Heart left ventricle (tissue), 16 donors: Measurements from ENCODE around the gene CCDC201. TPM values are rescaled to one million over a fixed set of nuclear protein-coding genes. Genes with fewer than 3 reads are reported as not detected.

Experiments
- ATAC-seq, 4 donors: fragments of 200-7000 bp; cut with Tn5 transposase; one replicate each; pipeline ENCODE4 v1.9.1; 2020 to 2022; ENCODE audit warnings: moderate library complexity in 4 of 4, mild to moderate bottlenecking in 3 of 4, moderate number of reproducible peaks in 1 of 4
- DNase-seq, 5 donors: peaks; one replicate each; pipeline ENCODE4 v3.0.0-alpha.2; 2020
- H3K27ac ChIP-seq, 12 donors: fragments of 200-600 bp; sonication (generic) in 4 of 12; one replicate each; pipeline versions ENCODE4 v1.5.0 to v1.8.0; 2016 to 2022; ENCODE audit warnings: mild to moderate bottlenecking in 2 of 12
- H3K27me3 ChIP-seq, 9 donors: fragments of 200-600 bp; sonication (generic) in 2 of 9; one replicate each; pipeline versions ENCODE4 v1.5.1 to v1.8.0; 2016 to 2022; ENCODE audit warnings: mild to moderate bottlenecking in 3 of 9
- H3K36me3 ChIP-seq, 9 donors: fragments of 200-600 bp; sonication (generic) in 2 of 9; one replicate each; pipeline versions ENCODE4 v1.5.0 to v1.8.0; 2018 to 2022; ENCODE audit warnings: mild to moderate bottlenecking in 2 of 9
- H3K4me1 ChIP-seq, 12 donors: fragments of 200-600 bp; sonication (generic) in 4 of 12; one replicate each; pipeline versions ENCODE4 v1.5.0 to v1.8.0; 2016 to 2022; ENCODE audit warnings: mild to moderate bottlenecking in 3 of 12
- H3K4me3 ChIP-seq, 12 donors: fragments of 200-600 bp; sonication (generic) in 4 of 12; one replicate each; pipeline versions ENCODE4 v1.5.0 to v1.8.0; 2017 to 2022; ENCODE audit warnings: mild to moderate bottlenecking in 9 of 12, moderate library complexity in 4 of 12
- H3K9me3 ChIP-seq, 12 donors: fragments of 200-600 bp; sonication (generic) in 4 of 12; one replicate each; pipeline versions ENCODE4 v1.5.0 to v1.8.0; 2016 to 2022; ENCODE audit warnings: mild to moderate bottlenecking in 1 of 12
- POLR2A ChIP-seq, 2 donors: fragments of 450-650 bp; IDR thresholded peaks; one replicate each; pipeline ENCODE4 v1.6.1; 2017; ENCODE audit warnings: antibody characterized with exemption in 2 of 2, mild to moderate bottlenecking in 2 of 2, moderate library complexity in 2 of 2
- WGBS, 4 donors: extraction: QIAGEN DNeasy Blood & Tissue Kit in 2 of 4; methylation state at CpG; one replicate each; pipeline versions ENCODE4 v1.1.5 to v1.1.7; 2013 to 2018; 5-methylcytosine and 5-hydroxymethylcytosine counted together
- intact Hi-C, 10 donors: fragments of 100-400 bp; cut with DNase I; formaldehyde crosslinking; loops; one replicate each; pipeline versions ENCODE4 v1.11.1 to v1.14.2; 2022
- polyA plus RNA-seq, 2 donors: library from polyadenylated mRNA; stranded (reverse); fragments of 200-250 nt; gene quantifications; one replicate each; pipeline ENCODE4 v1.2.3, GENCODE V29; 2013
- total RNA-seq, 9 donors: library from RNA; depleted of rRNA in 2 of 9; stranded (reverse); fragments of >200 nt in 2 of 9; fragmentation: NEBNext Ultra II Directional in 3 of 9; extraction: Animal tissue kit (Norgen Biotek cat#: 25700) in 3 of 9; gene quantifications; one replicate each; pipeline versions ENCODE4 v1.1.0 to v1.2.4, GENCODE V29; 2016 to 2023
- TF ChIP-seq, protein P1 (sequence below), 12 donors: fragments of 200-600 bp; sonication (generic) in 4 of 12; IDR thresholded peaks; one replicate each; pipeline versions ENCODE4 v1.5.0 to v1.8.0; 2018 to 2022; ENCODE audit warnings: antibody characterized with exemption in 12 of 12, mild to moderate bottlenecking in 5 of 12
- donor health status: ischemic (EF 13 %, LVEDD 7.1; RV severe dilation, severe dysfunction).
- donor health status: healthy with polysubstance abuse.
- donor health status: DM: no; HTN: yes; CAD: no.
- donor health status: DM: no; HTN: no; CAD: no.
- donor health status: ischemic (EF 25% LVEDD 6.9; RV normal size, moderate dysfunction).
- donor health status: ischemic (EF 25% LVEDD 5.7; RV mildly dilated, moderate dysfunction).
- donor health status: healthy.
- donor health status: DM: yes; HTN: yes; CAD: no.
- donor health status: ischemic (EF 35%, LVEDD 5.7; RV mildly dilated, moderate dysfunction).
- donor health status: nonischemic (EF 11% LVEDD 7.7; RV severe dilation, severe dysfunction).
- donor health status: DM: yes; HTN: yes; CAD: no.
- donor health status: PGD.
- donor health status: ischemic (EF 29% LVEDD 5.4; RV normal size, mild dysfunction).
- donor health status: nonischemic (EF 23%, LVEDD 6.1; RV moderate dilation, normal function).

CCDC201 gene
- total and polyA plus RNA-seq, 11 donors: not detected

DNA sequence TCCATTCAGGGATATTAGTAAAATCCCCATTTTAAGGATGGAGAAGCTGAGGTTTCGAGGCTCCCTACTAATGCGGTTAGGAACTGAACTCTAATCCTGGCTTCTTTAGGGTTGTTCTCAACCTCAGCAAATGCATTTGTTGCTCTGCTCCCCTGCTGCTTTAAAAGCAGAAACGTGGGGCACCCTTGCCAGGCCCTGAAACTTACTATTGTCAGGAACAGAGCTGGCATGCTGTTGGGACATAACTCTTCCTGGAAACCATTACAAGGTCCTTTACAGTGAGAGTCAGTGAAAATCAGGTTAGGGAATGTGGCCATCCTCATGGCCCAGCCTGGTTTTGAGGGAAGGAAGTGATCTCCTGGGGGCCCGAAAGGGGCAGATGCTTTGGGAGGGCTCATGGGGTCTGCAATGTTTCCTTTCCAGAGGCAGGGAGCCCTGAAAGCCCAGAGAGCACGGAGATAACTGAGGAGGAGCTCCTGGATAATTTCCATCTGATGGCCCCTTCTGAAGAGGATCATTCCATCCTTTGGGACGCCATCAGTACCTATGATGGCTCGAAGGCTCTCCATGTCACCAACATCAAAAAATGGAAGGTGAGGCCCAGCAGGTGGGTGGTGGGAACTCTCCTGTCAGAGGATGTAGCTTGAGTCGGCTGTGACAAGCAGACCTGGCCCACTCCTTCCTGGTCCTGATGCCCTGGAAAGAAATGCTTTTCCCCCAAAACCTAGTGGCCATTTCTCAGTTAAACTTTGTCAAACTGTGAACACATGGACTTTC is 17.4 kb upstream of the CCDC201 start:
- intact Hi-C loops: loop anchor here in 2 of 10 donors (2.0 to 10.0 kb wide), 2 partner anchors 1290 to 1364 kb away; no protein-coding TSS in a partner anchor
- 89 to 95% (median 92%) methylated on average over 8 of the region's 8 CpGs for WGBS, 4 donors

DNA sequence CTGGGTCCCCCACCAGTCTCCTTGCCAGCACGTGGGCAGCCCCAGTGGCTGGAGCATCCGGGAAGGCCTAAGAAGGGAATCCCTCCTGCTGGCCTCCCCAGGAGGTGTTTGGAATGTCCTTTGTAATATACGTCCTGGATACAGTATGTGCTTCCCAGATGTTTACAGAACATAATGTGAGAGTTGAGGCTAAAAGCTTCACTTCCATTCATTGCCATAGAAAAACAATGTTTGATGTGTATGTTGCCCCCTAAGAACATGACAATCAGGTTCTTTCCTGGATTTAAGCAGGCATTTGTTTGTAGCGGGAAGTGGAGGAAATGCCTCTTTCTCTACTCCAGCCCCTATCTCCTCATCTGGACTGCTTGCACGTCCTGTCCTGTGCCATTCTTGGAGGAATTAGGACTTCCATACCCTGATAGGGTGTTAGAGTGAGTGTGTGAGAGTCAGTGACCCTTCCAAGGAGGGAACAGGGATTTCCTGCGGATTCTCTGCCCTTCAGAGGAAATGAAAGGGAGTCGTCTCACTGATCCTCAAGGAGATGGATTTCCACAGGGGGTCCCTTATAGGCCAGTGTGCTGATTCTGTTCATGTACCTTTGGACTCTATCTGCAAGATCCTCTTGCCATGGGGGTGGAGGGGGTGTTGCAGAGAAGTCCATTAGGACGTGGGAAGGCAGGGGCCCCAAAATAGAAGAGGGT is 16.6 kb upstream of the CCDC201 start:
- no peak for ATAC-seq
- TF ChIP-seq, protein P1, sequence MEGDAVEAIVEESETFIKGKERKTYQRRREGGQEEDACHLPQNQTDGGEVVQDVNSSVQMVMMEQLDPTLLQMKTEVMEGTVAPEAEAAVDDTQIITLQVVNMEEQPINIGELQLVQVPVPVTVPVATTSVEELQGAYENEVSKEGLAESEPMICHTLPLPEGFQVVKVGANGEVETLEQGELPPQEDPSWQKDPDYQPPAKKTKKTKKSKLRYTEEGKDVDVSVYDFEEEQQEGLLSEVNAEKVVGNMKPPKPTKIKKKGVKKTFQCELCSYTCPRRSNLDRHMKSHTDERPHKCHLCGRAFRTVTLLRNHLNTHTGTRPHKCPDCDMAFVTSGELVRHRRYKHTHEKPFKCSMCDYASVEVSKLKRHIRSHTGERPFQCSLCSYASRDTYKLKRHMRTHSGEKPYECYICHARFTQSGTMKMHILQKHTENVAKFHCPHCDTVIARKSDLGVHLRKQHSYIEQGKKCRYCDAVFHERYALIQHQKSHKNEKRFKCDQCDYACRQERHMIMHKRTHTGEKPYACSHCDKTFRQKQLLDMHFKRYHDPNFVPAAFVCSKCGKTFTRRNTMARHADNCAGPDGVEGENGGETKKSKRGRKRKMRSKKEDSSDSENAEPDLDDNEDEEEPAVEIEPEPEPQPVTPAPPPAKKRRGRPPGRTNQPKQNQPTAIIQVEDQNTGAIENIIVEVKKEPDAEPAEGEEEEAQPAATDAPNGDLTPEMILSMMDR (IDR thresholded peaks at IDR 0.05): no peak
- TF ChIP-seq POLR2A (IDR thresholded peaks at IDR 0.05): no peak
- no peak overlapping the region for H3K4me3 ChIP-seq
- H3K27me3 ChIP-seq: peaks cover 8 to 61% (median 28%) of the 10 kb centered on the region in 9 donors
- H3K36me3 ChIP-seq: no peaks in the 10 kb centered on the region
- DNase-seq: no peak
- 57 to 67% (median 62%) methylated on average over 7 to 8 of the region's 8 CpGs for WGBS, 4 donors
- intact Hi-C loops: loop anchor here in 2 of 10 donors (2.0 to 10.0 kb wide), 2 partner anchors 1291 to 1365 kb away; no protein-coding TSS in a partner anchor
- H3K9me3 ChIP-seq: no peaks in the 10 kb centered on the region
- no peak overlapping the region for H3K27ac ChIP-seq
- H3K4me1 ChIP-seq: peaks cover 0 to 11% (median 5%) of the 10 kb centered on the region in 12 donors

More for the DNA sequence above, 17.4 kb upstream of the CCDC201 start:
- Histone ChIP-seq H3K27me3 (peaks cover 8 to 59% (median 28%) of the 10 kb centered on the region in 9 donors), H3K4me1 (peaks cover 0 to 11% (median 5%) of the 10 kb centered on the region in 12 donors), H3K27ac (no peak overlapping the region), H3K9me3 (no peaks in the 10 kb centered on the region), H3K4me3 (no peak overlapping the region), H3K36me3 (no peaks in the 10 kb centered on the region)
- DNase-seq: no peak
- TF ChIP-seq, protein P1 (IDR thresholded peaks at IDR 0.05): no peak
- no peak for TF ChIP-seq POLR2A (IDR thresholded peaks at IDR 0.05)
- no peak for ATAC-seq

DNA sequence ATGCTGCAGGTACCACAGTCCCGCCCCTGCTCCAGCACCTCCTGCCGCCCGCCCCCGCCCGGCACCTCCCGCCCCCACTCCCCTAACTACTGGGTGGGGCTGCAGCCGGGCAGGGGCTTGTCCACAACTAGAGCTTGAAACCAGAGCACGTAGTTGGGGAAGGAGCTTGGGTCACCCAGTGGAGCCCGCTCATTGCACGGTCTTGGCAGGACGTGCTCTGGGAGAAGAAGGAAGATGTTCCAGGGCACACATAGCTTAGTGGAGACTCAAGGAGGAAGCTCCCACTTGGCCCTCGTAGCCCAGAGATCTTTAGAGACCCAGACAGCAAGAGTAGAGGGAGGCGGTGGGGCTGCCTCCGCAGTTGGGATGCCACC is 16.1 kb upstream of the CCDC201 start:
- Histone ChIP-seq H3K9me3 (no peaks in the 10 kb centered on the region), H3K27ac (no peak overlapping the region), H3K36me3 (no peaks in the 10 kb centered on the region), H3K4me1 (peaks cover 0 to 11% (median 5%) of the 10 kb centered on the region in 12 donors), H3K27me3 (peaks cover 8 to 63% (median 28%) of the 10 kb centered on the region in 9 donors), H3K4me3 (peak overlapping the region in 11 of 12 donors; percentile 6 to 45 (median 32))
- intact Hi-C loops: no loop called here
- WGBS, 4 donors: 20 to 47% (median 31%) methylated on average over 8 to 14 of the region's 14 CpGs
- ATAC-seq: no peak
- TF ChIP-seq, protein P1 (IDR thresholded peaks at IDR 0.05): no peak
- TF ChIP-seq POLR2A (IDR thresholded peaks at IDR 0.05): no peak
- no peak for DNase-seq
